Measurements from ENCODE around the gene LAMC3. TPM values are rescaled to one million over a fixed set of nuclear protein-coding genes. Genes with fewer than 3 reads are reported as not detected.

Gene LAMC3
- total and polyA plus RNA-seq, 9 of the 15 experiments (the other 6 are each of a cell fraction or from before 2014, with no cell fraction given), result 0.10 TPM; not detected in 8

- Histone ChIP-seq H3K4me2 (ENCODE audit: insufficient read depth, low read length) (no peak overlapping the region), H3K36me3 (ENCODE audit: control insufficient read depth, insufficient read depth, low read length) (no peaks in the 10 kb centered on the region), H3K27ac (ENCODE audit: extremely low read depth, low read depth, low read length) (no peak overlapping the region), H3K4me3 (no peak overlapping the region), H2AFZ (ENCODE audit: low read depth, low read length) (no peak overlapping the region), H4K20me1 (replicated peaks; ENCODE audit: control insufficient read depth, insufficient read depth, low read length) (peaks cover 39% of the 10 kb centered on the region), H3K9ac (ENCODE audit: insufficient read depth in 1 of 2, low read depth in 2 of 2, low read length in 2 of 2) (peak overlapping the region in 1 of 2 experiments; percentile 23; a peak in 2 of 4 replicates), H3K79me2 (ENCODE audit: control insufficient read depth, insufficient read depth, low read length) (no peaks in the 10 kb centered on the region), H3K4me1 (replicated peaks in 1 of 2; ENCODE audit: control insufficient read depth in 2 of 2, insufficient read depth in 2 of 2, low read length in 2 of 2) (peaks cover 0 to 20% of the 10 kb centered on the region in 2 experiments; a peak in 2 of 5 replicates), H3K9me3 (replicated peaks; ENCODE audit: control insufficient read depth, insufficient read depth, low read depth, low read length) (no peaks in the 10 kb centered on the region), H3K27me3 (ENCODE audit: control insufficient read depth in 2 of 2, insufficient read depth in 2 of 2, low read length in 2 of 2) (peaks cover 66 to 83% of the 10 kb centered on the region in 2 experiments), H3K9me1 (ENCODE audit: control insufficient read depth, insufficient read depth, low read length) (peaks cover 12% of the 10 kb centered on the region)
- POLR2A ChIA-PET, result interaction anchor here (0.5 to 99.3 kb wide), 18 partner anchors 8 to 279 kb away, joined by 3 to 3336 read pairs (median 4); partner anchors contain the start of genes AIF1L and NUP214
- CTCF ChIA-PET (ENCODE audit: low intra/inter-chr PET ratio), result interaction anchor here (0.5 to 2.7 kb wide), 12 partner anchors 10 to 309 kb away, joined by 3 to 16 read pairs (median 4); no protein-coding TSS in a partner anchor
- ATAC-seq (no peak), DNase-seq (ENCODE audit: extremely low read depth in 1 of 4, low spot score in 3 of 4) (no peak), FAIRE-seq (no peak)
- intact Hi-C loops (cut with micrococcal nuclease) (loop anchor here (1.0 to 2.0 kb wide), 4 partner anchors 50 to 218 kb away; no protein-coding TSS in a partner anchor), in situ Hi-C loops (cut with MboI) (loop anchor here (5.0 kb wide), 1 partner anchor 280 kb away; no protein-coding TSS in a partner anchor)
- WGBS (ENCODE audit: insufficient coverage, low coverage, missing lambda C conversion rate), result 11% methylated on average over 14 of the region's 14 CpGs
- no TSS peak for BruUV-seq (replicated peaks)
- TF ChIP-seq ZNF174 (CRISPR knock-in tag; IDR thresholded peaks at IDR 0.05), result no peak
- TF ChIP-seq ZBTB33 (CRISPR knock-in tag; IDR thresholded peaks at IDR 0.05), result no peak
- TF ChIP-seq KDM1A (IDR thresholded peaks at IDR 0.05), result no peak
- no peak for TF ChIP-seq ID3 (CRISPR knock-in tag; IDR thresholded peaks at IDR 0.05)
- no peak for TF ChIP-seq ID3 (tag; IDR thresholded peaks at IDR 0.05)
- TF ChIP-seq TFAM (CRISPR knock-in tag; conservative IDR thresholded peaks at IDR 0.05), result no peak
- no peak for TF ChIP-seq KDM2B (CRISPR knock-in tag; IDR thresholded peaks at IDR 0.05)
- no peak for TF ChIP-seq ELF4 (CRISPR knock-in tag; IDR thresholded peaks at IDR 0.05)
- no peak for TF ChIP-seq ZC3H11A (IDR thresholded peaks at IDR 0.05; ENCODE audit: low read depth, low read length)
- no peak for TF ChIP-seq SMARCE1 (IDR thresholded peaks at IDR 0.05)
- TF ChIP-seq PHF21A (IDR thresholded peaks at IDR 0.05; ENCODE audit: borderline replicate concordance, low read depth), result no peak
- no peak for TF ChIP-seq CGGBP1 (CRISPR knock-in tag; IDR thresholded peaks at IDR 0.05)
- TF ChIP-seq STAT5B (CRISPR knock-in tag; IDR thresholded peaks at IDR 0.05), result no peak
- 0 out of 4 replicates have a peak, but pooled peaks of 1 of the 2 experiments have one; percentile 20 for TF ChIP-seq MLX (CRISPR knock-in tag; conservative IDR thresholded peaks at IDR 0.05)
- TF ChIP-seq CREM (IDR thresholded peaks at IDR 0.05; ENCODE audit: low read depth), result no peak
- TF ChIP-seq RBBP5 (IDR thresholded peaks at IDR 0.05; ENCODE audit: borderline replicate concordance, insufficient read depth, low read length, poor library complexity, severe bottlenecking), result no peak
- TF ChIP-seq, protein P1, sequence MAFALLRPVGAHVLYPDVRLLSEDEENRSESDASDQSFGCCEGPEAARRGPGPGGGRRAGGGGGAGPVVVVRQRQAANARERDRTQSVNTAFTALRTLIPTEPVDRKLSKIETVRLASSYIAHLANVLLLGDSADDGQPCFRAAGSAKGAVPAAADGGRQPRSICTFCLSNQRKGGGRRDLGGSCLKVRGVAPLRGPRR (CRISPR knock-in tag; IDR thresholded peaks at IDR 0.05), result no peak
These were observed 48.0 kb downstream of the LAMC3 start for GRCh38 chr9:131056781-131057506.

Data from K562 (cell line).